Stimulated activated CD4-positive, alpha-beta T cell treated with anti-CD3 and anti-CD28 coated beads, Interleukin-15, amount 100 ng/mL, for 1 hour (primary cell): ENCODE results near the gene MEF2C.

Source experiments
- DNase-seq, 2 donors: peaks; one replicate each; pipeline ENCODE4 v3.0.0-alpha.2; 2020; ENCODE audit warnings: low read depth in 1 of 2, low spot score in 1 of 2

The MEF2C gene

GRCh38 chr5:88690409-88691229 is 192.4 kb downstream of the MEF2C start:
- peak; percentile 23 to 39 for DNase-seq

DNA sequence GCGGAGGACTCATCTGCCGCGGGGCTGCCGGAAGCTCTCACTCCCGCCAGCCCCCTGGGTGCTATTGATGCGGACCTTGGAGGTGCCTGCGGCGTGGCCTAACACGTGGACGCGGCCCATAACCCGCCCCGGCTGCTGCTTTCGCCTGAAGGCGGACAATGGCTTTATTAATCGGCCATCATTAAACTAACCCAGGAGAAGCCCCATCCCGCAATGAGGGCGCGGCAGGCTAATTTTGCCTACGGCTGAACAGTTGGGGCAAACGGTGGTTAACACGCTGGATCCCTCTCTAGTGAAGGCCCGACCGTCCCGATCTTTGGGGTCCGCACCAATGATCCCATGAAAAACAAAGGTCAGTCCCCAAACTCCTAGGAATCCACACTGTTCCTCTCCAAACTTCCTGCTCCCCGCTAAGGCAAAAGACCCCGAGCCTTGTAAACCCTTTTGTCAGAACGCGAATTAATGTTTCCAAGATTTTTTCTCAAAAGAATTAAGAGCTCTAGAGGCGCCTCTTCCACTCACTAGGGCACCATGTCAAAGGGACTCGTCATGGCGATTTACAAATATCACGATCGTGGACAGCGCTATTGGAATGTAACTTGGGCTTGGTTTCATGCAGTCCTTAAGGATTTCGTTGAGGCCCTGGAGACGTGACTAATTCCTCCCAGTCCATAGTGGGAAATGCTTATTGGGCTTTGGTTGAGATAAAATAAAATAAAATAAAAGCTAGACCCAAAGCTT is 193.1 kb downstream of the MEF2C start:
- DNase-seq, result no peak

DNA sequence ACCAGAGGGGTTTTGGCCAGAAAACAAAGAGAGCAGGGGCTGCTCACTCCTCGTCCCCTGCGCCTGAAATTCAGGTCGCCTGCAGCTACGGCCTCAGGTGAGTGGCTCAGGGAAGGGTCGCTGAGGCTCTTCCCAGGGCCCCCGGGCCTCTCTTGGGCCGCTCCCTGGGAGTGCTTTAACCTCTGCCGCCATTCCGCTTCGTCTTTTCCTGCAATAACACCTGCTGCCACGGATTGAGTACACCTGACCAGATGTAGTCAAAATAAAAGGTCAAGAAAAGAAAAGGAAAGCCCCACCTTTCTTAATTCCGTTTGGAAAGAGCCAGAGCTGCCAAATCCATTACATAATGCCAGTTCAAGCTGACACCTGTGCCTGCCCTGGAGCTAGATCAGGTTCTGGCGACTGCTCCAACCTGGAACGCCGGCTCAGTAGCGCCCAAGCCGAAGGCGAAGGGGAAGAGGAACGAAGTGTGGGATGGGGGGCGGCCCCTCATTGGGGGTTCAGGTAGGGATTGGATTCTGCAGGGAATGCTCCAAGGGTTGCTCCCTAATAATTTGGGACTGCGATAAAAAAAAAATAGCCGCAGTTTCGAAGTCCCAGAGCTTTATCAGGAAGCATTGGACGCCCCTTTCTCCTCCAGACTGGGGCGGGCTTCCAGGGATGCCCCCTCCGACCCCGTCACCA is 193.9 kb downstream of the MEF2C start:
- DNase-seq, result no peak

DNA sequence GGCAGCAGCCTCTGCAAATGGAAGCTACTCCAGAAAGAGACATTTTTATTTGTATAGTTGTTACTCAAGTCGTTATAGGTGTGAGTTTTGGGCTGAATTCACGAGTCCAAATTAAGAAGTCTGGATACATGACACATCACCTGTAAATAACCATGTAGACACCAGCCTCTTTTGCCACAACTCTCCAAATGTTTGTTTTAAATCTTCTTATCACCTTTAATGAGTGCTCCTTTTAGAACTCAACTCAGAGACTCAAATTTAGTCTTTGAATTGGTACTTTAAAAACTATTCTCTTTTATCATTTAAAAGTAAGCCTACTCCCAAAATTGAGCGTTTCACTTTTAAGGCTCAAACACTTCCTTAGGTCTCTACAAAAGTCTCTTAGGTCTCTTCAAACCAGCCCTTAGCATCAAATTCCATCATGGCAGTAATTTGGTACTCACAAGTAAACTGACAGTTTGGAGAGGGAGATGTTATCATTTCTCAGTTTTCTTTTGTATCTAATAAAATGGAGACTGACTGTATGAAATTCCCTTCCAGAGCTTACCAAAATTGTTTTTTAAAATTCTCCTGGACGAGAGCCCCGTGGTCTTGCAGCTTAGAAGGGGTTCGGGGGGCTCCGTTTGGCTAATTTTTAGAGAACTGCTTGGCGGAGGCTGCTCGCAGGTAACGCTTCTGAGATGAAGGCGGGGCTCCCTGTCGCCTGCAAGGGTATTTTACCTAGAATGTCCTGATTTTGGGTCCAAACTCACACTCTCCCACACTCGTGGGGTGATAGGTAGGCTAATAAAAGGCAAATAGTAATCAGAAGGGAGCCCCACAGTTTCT is 194.6 kb downstream of the MEF2C start:
- DNase-seq, result no peak

- DNase-seq, result no peak
These were observed 195.5 kb downstream of the MEF2C start for GRCh38 chr5:88687373-88687911.

GRCh38 chr5:88686726-88687125 is 196.3 kb downstream of the MEF2C start:
- DNase-seq, result no peak

GRCh38 chr5:88685591-88686541 is 197.1 kb downstream of the MEF2C start:
- no peak for DNase-seq

GRCh38 chr5:88683506-88684135 is 199.4 kb downstream of the MEF2C start:
- no peak for DNase-seq

DNA sequence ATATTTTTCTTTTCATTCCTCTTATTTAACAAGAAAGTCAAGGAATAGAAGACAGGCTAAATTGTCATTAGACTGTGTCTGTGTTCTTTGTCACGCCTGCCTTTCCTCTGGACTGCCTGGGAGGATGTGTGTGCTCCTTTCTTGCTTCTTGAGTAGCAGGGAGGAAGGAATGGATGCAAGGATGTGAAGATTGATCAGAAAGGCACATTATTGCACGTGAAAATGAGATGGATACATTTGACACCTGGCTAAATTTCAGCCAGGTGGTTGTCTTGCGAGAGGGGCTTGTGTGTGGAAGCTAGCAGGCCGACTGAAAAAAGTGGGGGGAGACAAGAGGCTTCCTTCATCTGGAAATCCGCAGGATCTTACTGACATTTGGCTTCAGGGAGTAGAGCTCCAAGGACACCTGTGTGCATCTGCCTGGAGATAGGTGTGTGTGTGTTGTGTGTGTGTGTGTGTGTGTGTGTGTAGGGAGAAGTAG is 200.1 kb downstream of the MEF2C start:
- DNase-seq, result no peak

- no peak for DNase-seq
These were observed 200.9 kb downstream of the MEF2C start for GRCh38 chr5:88682131-88682530.

DNA sequence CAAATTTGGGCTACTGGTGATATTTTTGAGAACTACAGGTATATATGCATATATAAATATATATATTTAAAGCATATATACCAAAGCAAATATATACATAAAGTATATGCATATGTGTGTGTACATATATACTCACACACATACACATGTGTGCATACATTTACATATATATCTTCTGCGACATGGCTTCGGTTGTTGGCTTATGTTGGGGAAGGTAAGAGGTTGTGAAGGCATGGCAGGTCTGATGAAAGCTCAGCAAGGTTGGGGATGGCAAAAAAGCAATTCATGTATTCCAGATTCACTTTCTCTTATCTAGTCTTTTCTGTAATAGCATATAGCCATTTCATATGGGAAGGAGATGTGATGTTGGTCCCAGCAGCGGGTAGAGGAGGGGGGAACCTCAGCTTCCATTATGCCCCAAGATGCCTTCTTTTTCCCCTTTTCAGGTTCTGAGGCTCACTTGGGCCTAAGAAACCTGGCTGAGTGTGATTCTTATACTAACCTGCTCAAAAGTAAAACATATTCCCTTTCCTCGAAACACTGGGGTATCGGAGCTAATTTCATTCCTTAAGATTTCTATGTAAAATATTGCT is 201.7 kb downstream of the MEF2C start:
- no peak for DNase-seq

GRCh38 chr5:88680253-88681132 is 202.5 kb downstream of the MEF2C start:
- DNase-seq, result peak; percentile 47 to 68

DNA sequence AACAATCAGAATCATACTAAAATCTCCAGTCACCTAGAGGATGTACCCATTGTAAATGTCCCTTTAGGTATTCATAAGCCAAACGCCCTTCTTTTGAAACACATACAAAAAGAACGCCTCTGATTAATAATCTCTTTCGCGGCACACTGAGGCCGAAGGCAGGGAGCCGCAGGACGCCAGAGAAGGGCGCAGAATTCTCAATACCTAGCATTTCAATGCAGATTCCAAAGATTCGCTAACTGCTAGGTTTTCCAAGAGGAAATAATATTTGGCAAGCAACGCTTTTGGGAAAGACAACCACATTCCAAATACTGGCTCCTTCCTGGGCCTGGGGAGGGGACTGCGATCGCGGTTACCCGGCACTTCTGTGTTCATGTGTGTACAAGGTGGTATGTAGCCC is 203.3 kb downstream of the MEF2C start:
- no peak for DNase-seq

DNA sequence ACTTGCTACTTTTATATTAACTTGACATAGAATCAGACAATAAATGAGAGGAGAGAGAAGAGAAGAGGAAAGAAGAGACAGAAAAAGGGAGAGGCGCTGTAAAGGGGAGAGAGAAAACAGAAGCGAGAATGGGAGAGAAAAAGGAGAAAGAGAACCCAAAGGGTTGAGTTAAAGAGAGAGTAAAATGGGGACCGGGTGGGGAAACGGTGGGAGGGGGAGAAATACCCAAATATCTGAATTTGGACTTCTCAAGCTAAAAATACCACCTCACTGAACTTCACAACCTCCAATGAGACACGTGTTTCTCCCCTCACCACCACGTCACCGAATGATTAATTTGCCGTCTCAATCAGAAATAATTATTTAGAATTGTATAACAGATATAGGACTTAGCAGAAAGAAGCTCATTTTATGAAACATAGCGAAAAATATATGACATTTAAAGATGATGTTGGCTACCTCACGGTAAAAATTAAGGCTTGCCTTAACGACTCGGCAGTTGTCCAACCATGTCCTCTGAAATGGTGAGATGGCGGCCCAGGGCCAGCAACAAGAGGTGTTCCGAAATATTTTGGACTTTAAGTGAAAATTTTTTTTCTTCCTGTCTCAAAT is 204.1 kb downstream of the MEF2C start:
- no peak for DNase-seq

GRCh38 chr5:88677943-88678769 is 204.8 kb downstream of the MEF2C start:
- DNase-seq, result no peak

- DNase-seq, result no peak
These were observed 205.5 kb downstream of the MEF2C start for GRCh38 chr5:88677376-88677895.
